ENCODE results near the gene ZFYVE21.

The ZFYVE21 gene

DNA sequence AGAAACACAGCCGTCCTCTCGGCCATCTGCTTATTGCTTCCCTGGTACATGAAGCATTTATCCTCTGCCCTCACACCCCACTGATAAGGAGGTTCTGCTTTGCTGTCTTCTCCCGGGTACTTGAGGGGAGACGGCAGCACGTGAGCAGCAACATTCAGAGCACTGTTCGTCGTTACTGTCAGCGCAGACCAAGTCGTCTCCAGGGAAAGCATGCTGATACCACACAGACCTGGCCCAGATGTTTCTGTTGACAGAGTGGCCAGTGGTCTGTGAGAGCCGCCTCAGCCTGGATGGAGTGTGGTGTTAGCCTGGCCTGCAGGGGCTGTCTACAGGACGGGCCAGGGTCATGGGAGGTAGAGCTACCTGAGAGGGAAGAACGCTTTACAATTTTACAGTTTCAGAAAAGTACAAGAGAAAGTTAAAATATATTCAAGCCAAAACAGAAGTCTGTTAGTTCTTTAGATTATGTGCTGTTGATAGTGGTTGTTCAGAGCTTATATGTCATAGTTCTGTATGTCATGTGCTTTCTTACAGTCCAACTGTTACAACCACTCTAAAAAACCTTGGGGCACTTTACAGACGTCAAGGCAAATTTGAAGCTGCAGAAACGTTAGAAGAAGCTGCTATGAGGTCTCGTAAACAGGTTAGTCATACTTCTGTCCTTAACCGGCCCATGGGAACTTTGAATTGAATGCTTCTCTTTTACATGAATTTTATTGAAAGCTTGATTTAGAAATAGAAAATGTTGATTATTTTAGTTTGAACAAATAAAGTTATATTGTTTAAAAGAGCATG lies 38.5 kb upstream of the ZFYVE21 start:
- TF ChIP-seq, protein P1, sequence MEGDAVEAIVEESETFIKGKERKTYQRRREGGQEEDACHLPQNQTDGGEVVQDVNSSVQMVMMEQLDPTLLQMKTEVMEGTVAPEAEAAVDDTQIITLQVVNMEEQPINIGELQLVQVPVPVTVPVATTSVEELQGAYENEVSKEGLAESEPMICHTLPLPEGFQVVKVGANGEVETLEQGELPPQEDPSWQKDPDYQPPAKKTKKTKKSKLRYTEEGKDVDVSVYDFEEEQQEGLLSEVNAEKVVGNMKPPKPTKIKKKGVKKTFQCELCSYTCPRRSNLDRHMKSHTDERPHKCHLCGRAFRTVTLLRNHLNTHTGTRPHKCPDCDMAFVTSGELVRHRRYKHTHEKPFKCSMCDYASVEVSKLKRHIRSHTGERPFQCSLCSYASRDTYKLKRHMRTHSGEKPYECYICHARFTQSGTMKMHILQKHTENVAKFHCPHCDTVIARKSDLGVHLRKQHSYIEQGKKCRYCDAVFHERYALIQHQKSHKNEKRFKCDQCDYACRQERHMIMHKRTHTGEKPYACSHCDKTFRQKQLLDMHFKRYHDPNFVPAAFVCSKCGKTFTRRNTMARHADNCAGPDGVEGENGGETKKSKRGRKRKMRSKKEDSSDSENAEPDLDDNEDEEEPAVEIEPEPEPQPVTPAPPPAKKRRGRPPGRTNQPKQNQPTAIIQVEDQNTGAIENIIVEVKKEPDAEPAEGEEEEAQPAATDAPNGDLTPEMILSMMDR (conservative IDR thresholded peaks at IDR 0.05; ENCODE audit: control insufficient read depth, insufficient read depth, low read depth, low read length): no peak
- H3K4me3 ChIP-seq (ENCODE audit: control insufficient read depth, low read depth, low read length): no peak overlapping the region
- DNase-seq (ENCODE audit: low read depth): no peak

DNA sequence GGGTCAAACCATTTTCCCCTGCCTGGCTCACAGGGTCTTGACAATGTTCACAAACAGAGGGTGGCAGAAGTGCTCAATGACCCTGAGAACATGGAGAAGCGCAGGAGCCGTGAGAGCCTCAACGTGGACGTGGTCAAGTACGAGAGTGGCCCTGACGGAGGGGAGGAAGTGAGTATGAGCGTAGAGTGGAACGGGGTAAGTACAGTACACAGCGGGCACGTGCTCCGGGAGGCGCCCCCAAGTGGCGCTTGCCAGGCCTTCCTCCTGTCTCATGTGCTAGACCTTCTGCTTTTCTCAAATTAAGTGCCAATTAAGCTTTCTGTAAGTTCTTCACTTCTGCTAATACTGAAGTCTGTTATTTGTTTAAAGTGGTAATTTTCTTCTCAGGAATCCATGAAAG lies 36.3 kb upstream of the ZFYVE21 start:
- peak; percentile 35 for DNase-seq (ENCODE audit: low read depth)
- no peak overlapping the region for H3K4me3 ChIP-seq (ENCODE audit: control insufficient read depth, low read depth, low read length)
- TF ChIP-seq, protein P1 (conservative IDR thresholded peaks at IDR 0.05; ENCODE audit: control insufficient read depth, insufficient read depth, low read depth, low read length): peak; percentile 47

GRCh38 chr14:103680491-103681231 lies 34.9 kb upstream of the ZFYVE21 start:
- TF ChIP-seq, protein P1 (conservative IDR thresholded peaks at IDR 0.05; ENCODE audit: control insufficient read depth, insufficient read depth, low read depth, low read length): no peak
- no peak for DNase-seq (ENCODE audit: low read depth)
- no peak overlapping the region for H3K4me3 ChIP-seq (ENCODE audit: control insufficient read depth, low read depth, low read length)

DNA sequence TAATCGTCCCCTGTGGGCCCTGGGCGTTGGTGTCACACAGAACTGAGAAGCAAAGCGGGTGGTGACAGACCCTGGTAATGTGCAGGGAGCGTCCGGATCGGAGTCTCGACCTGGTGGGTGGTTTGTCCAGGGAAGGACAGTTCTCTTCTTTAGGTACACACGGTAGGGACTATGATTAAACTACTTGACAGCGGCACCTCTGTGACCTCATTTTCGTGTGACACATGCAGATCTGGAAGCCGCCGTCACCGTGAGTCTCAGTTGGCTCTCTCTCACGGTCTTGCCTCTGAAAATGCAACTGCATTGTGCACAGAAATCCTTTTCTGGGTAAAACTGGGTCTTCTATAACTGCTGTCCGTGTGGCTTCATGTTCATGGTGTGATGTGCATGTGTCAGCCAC lies 32.5 kb upstream of the ZFYVE21 start:
- H3K4me3 ChIP-seq (ENCODE audit: control insufficient read depth, low read depth, low read length): no peak overlapping the region
- DNase-seq (ENCODE audit: low read depth): no peak
- TF ChIP-seq, protein P1 (conservative IDR thresholded peaks at IDR 0.05; ENCODE audit: control insufficient read depth, insufficient read depth, low read depth, low read length): no peak

GRCh38 chr14:103684471-103684870 lies 31.1 kb upstream of the ZFYVE21 start:
- H3K4me3 ChIP-seq (ENCODE audit: control insufficient read depth, low read depth, low read length): no peak overlapping the region
- no peak for DNase-seq (ENCODE audit: low read depth)
- TF ChIP-seq, protein P1 (conservative IDR thresholded peaks at IDR 0.05; ENCODE audit: control insufficient read depth, insufficient read depth, low read depth, low read length): no peak

DNA sequence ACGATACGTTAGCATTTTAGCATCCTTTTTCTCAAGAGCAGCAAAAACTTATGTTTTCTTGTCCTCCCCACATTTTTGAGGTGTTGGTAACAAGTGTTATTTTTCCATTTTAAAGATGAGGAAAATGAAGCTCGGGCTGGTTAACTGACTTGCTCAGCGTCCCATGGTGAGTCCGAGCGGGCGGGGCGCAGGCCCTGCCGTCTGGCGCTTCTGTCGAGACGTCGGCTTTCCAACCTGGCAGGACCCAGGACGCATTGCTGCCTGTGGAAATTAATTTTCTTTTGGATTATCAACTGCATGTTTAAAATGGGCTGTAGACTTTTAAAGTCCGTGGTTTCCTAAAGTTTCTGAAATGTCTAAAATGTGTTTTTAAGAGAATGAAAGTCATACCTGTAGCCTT lies 30.7 kb upstream of the ZFYVE21 start:
- H3K4me3 ChIP-seq (ENCODE audit: control insufficient read depth, low read depth, low read length): no peak overlapping the region
- DNase-seq (ENCODE audit: low read depth): no peak
- TF ChIP-seq, protein P1 (conservative IDR thresholded peaks at IDR 0.05; ENCODE audit: control insufficient read depth, insufficient read depth, low read depth, low read length): no peak
